HG02678 (cell line): ENCODE measurements around the gene ASGR1.

Experiments used
- ATAC-seq: cut with Tn5 transposase; IDR thresholded peaks from one replicate; pipeline ENCODE4 v1.9.1; 2021; ENCODE audit warnings: mild to moderate bottlenecking, moderate library complexity; ENCODE audit not compliant: unreplicated experiment

Gene ASGR1, protein sequence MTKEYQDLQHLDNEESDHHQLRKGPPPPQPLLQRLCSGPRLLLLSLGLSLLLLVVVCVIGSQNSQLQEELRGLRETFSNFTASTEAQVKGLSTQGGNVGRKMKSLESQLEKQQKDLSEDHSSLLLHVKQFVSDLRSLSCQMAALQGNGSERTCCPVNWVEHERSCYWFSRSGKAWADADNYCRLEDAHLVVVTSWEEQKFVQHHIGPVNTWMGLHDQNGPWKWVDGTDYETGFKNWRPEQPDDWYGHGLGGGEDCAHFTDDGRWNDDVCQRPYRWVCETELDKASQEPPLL

GRCh38 chr17:7179317-7180254, at the start of gene ASGR1:
Gene ASGR1, minus strand, starts transcription at chr17:7179370. Its CDS starts 807 bp downstream, at chr17:7178563.
- ATAC-seq, result no peak

DNA sequence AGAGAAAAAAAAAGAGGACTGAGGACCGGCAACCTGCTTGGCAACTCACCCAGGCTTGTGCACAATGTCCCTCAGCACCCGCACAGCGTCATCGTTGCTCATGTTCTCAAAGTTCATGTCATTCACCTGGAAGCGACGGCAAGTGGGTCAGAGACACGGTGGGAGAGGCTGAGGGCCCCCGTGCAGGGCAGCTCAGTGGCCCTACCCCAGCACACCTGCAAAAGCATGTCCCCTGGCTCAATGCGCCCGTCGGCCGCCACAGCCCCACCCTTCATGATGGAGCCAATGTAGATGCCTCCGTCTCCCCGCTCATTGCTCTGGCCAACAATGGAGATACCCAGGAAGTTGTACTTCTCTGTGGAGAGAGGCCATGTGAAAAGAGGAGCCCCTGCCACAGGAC, 49.8 kb upstream of the ASGR1 start:
- ATAC-seq, result no peak

GRCh38 chr17:7226721-7227710, 47.8 kb upstream of the ASGR1 start:
- no peak for ATAC-seq

DNA sequence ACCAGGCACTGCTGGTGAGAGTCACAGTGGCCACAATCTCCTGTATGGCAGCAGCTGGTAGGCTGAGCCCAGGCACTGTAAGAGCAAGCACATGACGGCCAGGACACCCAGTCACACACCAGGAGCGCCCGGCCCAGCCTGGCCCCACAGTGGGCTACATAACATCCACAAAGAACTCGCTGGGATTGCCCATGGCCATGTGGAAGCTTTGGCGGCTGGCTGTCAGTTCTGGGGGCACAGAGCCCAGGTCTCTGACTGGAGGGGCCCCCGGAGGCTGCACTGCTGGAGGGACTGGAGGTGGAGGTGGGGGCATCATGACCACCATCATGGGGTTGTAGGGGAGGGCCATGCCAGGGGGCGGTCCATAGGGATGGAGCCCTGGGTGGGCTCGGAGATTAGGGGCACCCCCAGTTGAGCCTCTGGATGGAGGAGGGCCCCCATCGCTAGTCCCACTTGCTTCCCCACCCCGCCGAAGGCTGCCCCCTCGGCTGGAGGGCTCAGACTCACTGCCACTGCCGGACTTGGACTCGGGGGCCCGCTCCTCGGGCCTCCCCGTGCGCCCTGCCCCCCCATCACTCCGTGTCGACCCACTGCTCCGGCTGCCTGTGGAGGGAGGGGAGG, 46.7 kb upstream of the ASGR1 start:
- ATAC-seq, result no peak

- ATAC-seq, result no peak
Observed at GRCh38 chr17:7224661-7225111, 45.5 kb upstream of the ASGR1 start.

DNA sequence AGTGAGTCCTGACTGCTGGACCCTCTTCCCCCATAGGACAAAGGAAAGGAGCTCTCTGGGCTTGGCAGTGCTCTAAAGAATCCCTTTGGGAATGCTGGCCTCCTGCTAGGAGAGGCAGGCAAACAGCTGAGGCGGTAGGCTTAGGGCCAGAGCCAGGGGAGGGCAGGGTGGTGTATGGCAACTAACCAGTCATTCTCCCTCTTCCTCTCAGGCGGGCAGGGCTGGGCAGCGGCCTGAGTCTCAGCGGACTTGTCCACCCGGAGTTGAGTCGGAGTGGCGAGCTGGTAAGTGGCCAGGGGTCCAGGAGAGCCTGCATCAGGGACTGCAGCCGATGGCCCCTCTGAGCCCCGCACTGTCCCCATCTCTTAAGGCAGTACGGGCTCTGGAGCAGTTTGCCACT, 44.9 kb upstream of the ASGR1 start:
- no peak for ATAC-seq

- ATAC-seq, result no peak
Observed at GRCh38 chr17:7223375-7223774, 44.2 kb upstream of the ASGR1 start.

DNA sequence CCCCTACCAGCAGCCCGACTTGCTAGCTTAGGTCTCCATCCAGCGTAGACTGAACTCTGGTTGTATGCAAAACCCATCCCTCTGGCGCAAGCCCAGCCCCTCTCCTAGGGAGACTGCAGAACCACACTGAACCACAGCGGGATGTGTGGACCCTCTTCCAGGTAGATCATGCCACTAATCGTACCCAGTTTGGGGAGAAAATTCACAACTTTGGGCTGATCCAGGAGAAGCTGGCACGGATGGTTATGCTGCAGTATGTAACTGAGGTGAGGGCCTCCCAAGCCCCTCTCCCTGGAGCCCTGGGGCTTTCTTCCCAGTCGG, 43.8 kb upstream of the ASGR1 start:
- ATAC-seq, result no peak

GRCh38 chr17:7222093-7222971, 43.2 kb upstream of the ASGR1 start:
- no peak for ATAC-seq

DNA sequence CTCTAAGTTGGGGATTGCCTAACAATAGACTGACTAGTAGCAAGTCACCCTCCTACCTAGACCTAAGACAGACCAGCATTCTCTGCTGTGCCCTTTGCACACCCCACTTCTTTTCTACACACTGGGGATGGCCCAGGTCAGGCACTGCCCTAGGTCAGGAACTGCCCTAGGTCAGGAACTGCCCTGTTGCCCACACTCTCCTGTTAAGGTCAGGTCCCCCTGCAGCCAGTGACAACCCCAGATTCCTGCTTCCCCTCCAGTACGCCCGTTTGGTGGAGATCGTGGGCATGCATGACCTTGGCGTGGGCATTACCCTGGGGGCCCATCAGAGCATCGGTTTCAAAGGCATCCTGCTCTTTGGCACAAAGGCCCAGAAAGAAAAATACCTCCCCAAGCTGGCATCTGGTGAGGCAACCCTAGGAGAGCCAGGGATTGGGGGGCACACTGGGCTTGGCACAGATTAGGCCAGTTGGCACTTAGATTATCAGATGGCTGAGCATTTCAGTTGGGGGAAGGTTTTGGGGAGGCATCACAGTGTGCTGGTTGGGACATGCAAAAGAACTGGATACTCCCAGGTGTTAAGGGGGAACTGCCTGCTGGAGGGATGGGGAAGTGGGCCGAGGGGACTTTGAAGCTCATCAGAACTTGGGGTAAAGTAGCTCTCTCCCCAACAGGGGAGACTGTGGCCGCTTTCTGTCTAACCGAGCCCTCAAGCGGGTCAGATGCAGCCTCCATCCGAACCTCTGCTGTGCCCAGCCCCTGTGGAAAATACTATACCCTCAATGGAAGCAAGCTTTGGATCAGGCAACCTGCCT, 42.3 kb upstream of the ASGR1 start:
- no peak for ATAC-seq

GRCh38 chr17:7220593-7221277, 41.6 kb upstream of the ASGR1 start:
- ATAC-seq, result no peak

GRCh38 chr17:7219812-7220592, 40.8 kb upstream of the ASGR1 start, which contains the start of the genes ACADVL and DLG4:
Gene ACADVL, plus strand, starts transcription at chr17:7219938. Its CDS starts 47 bp downstream, at chr17:7219985.
Gene DLG4, minus strand, starts transcription at chr17:7219836.
- peak; percentile 63 for ATAC-seq

DNA sequence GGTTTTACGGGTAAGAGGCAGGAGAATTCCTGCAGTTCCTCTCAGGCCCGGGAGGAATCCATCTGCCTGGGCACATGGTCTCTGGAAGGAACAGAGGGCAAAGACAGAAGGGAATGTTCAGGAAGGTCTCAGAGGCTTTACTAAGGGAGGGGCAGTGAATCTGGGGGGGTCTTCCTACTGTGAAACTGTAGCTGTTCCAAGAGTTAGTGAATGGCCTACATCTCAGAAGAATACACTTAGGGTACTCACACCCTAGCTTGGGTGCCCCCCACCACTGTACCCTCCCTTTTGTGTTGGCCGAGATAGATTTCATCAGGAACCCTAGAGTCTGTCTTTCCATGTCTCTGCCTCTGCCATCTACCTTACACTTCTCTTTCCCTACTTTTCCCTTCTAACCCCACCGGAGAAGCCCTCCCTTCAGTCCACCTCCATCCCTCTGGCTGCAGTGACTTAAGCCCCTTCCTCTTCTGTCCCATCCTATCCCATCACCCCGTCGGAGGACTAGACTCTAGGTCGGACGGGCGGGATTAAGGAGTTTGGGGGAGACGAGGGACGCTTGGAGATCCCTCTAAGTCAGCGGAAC, 40.1 kb upstream of the ASGR1 start:
- ATAC-seq, result no peak

DNA sequence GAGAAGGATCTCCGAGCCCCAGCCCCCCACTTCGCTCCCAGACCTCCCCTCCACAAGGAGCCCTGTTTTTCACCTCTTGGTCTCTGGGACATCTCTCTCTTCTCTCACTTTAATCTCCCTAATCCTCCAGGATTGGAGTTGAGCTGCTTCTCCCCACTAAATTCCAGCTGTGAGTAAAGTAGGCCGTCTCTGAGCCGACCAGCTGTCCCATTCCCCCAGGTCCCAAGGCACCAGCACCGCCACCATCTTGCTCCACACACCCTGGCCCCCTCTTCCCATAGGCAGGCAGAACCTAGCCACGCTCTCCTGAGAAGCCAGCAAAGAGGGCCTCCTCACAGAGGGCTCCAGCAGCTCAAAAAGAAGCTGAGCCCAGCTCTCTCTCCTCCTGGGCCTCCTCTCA, 39.6 kb upstream of the ASGR1 start:
- ATAC-seq, result no peak

DNA sequence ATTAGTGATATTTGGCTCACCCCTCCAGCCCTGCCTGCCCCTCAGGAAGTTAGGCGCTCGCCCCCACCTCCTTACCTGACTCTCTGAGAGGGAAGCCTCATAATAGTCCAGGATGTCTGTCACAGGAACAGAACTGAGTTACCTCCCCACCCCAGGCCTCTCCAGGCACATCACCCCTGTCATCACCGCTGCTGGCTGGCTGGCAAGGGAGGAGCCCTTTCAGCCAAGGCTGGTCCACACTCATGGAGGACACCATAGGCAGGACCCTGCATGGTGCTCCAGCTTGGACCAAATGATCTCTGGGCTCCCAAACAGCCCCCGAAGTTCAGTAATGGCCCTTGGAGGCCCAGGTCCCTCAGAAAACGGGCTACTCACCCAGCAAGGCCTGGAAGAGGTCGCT, 39.0 kb upstream of the ASGR1 start:
- no peak for ATAC-seq

- no peak for ATAC-seq
Observed at GRCh38 chr17:7217113-7217987, 38.2 kb upstream of the ASGR1 start.
